GM19043 (cell line): ENCODE data around the gene OTUB2.
A peak's percentile ranks its signal among the peaks of the same experiment; 100 is the strongest.

ENCODE experiments used
- ATAC-seq: cut with Tn5 transposase; IDR thresholded peaks from one replicate; pipeline ENCODE4 v1.9.1; 2021; ENCODE audit warnings: low read depth; ENCODE audit not compliant: unreplicated experiment

Gene OTUB2

GRCh38 chr14:94020267-94020666, 5.9 kb upstream of the OTUB2 start:
- ATAC-seq, result no peak

- ATAC-seq, result no peak
These were observed 5.1 kb upstream of the OTUB2 start for GRCh38 chr14:94021001-94021400.

- no peak for ATAC-seq
These were observed 4.6 kb upstream of the OTUB2 start for GRCh38 chr14:94021416-94022157.

GRCh38 chr14:94022532-94023411, 3.4 kb upstream of the OTUB2 start:
- no peak for ATAC-seq

GRCh38 chr14:94024549-94024948, 1.6 kb upstream of the OTUB2 start:
- ATAC-seq, result no peak

- no peak for ATAC-seq
These were observed 420 bp upstream of the OTUB2 start for GRCh38 chr14:94025720-94026119.

GRCh38 chr14:94026889-94027469, 839 bp downstream of the OTUB2 start:
- no peak for ATAC-seq

- no peak for ATAC-seq
These were observed 1.7 kb downstream of the OTUB2 start for GRCh38 chr14:94027566-94028449.

GRCh38 chr14:94028450-94028826, 2.3 kb downstream of the OTUB2 start:
- ATAC-seq, result no peak

GRCh38 chr14:94029265-94029664, 3.1 kb downstream of the OTUB2 start:
- ATAC-seq, result no peak

GRCh38 chr14:94029671-94030203, 3.6 kb downstream of the OTUB2 start:
- ATAC-seq, result no peak

- ATAC-seq, result no peak
These were observed 4.4 kb downstream of the OTUB2 start for GRCh38 chr14:94030571-94030970.

- ATAC-seq, result no peak
These were observed 5.2 kb downstream of the OTUB2 start for GRCh38 chr14:94031161-94031882.

- no peak for ATAC-seq
These were observed 5.7 kb downstream of the OTUB2 start for GRCh38 chr14:94031883-94032279.

GRCh38 chr14:94034886-94035285, 8.7 kb downstream of the OTUB2 start:
- ATAC-seq, result no peak

GRCh38 chr14:94036313-94037167, 10.4 kb downstream of the OTUB2 start:
- ATAC-seq, result peak; percentile 83

GRCh38 chr14:94037954-94038353, 11.8 kb downstream of the OTUB2 start:
- ATAC-seq, result no peak

- ATAC-seq, result no peak
These were observed 12.4 kb downstream of the OTUB2 start for GRCh38 chr14:94038510-94038909.
